H9 (cell line): Measurements from ENCODE around the gene PRIM2. TPM values are rescaled to one million over a fixed set of nuclear protein-coding genes. Genes with fewer than 3 reads are reported as not detected.
"Not testable (repeated sequence)": the region's sequence is repeated elsewhere in the genome, so short reads cannot be mapped to it uniquely, and the experiment has no call there.

ENCODE experiments used
- DNase-seq: peaks from one replicate; pipeline ENCODE4 v3.0.0-alpha.2; 2017
- H2AFZ ChIP-seq: one replicate; pipeline ENCODE4 v1.6.1; 2013; ENCODE audit warnings: mild to moderate bottlenecking, low read length, control low read depth, moderate library complexity
- H2AK5ac ChIP-seq: 2 replicates; pipeline ENCODE4 v1.6.1; 2013; ENCODE audit warnings: low read length, control low read depth, mixed read lengths; ENCODE audit not compliant: insufficient read length
- H2BK120ac ChIP-seq: one replicate; pipeline ENCODE4 v1.6.1; 2013; ENCODE audit warnings: low read depth, mild to moderate bottlenecking, low read length, control low read depth, inconsistent platforms; ENCODE audit not compliant: poor library complexity, severe bottlenecking
- H2BK12ac ChIP-seq: 2 replicates; pipeline ENCODE4 v1.6.1; 2013; ENCODE audit warnings: low read length, control low read depth, mixed read lengths, low read depth; ENCODE audit not compliant: insufficient read length
- H2BK15ac ChIP-seq: 2 replicates; pipeline ENCODE4 v1.6.1; 2013; ENCODE audit warnings: low read depth, low read length, control low read depth
- H2BK20ac ChIP-seq: one replicate; pipeline ENCODE4 v1.6.1; 2013; ENCODE audit warnings: low read depth, mild to moderate bottlenecking, low read length, control low read depth, inconsistent platforms; ENCODE audit not compliant: poor library complexity, severe bottlenecking
- H2BK5ac ChIP-seq: 2 replicates; pipeline ENCODE4 v1.6.1; 2013; ENCODE audit warnings: low read length, control low read depth, mixed read lengths; ENCODE audit not compliant: insufficient read length
- H3K14ac ChIP-seq: 2 replicates; pipeline ENCODE4 v1.6.1; 2013; ENCODE audit warnings: low read length, control low read depth; ENCODE audit not compliant: insufficient read depth
- H3K18ac ChIP-seq: 2 replicates; pipeline ENCODE4 v1.6.1; 2013; ENCODE audit warnings: low read depth, mild to moderate bottlenecking, mixed read lengths, low read length, control low read depth; ENCODE audit not compliant: insufficient read length
- H3K23ac ChIP-seq: 2 replicates; pipeline ENCODE4 v1.6.1; 2013; ENCODE audit warnings: low read length, control low read depth, mixed read lengths, low read depth; ENCODE audit not compliant: insufficient read length
- H3K23me2 ChIP-seq: 2 replicates; pipeline ENCODE4 v1.6.1; 2013; ENCODE audit warnings: low read depth, mild to moderate bottlenecking, mixed read lengths, low read length, control low read depth; ENCODE audit not compliant: insufficient read length, poor library complexity, severe bottlenecking
- H3K27ac ChIP-seq: 2 replicates; pipeline ENCODE4 v1.5.1; 2013; ENCODE audit warnings: low read length, control low read depth, mixed read lengths, low read depth; ENCODE audit not compliant: insufficient read length
- H3K27me3 ChIP-seq: 2 replicates; pipeline ENCODE4 v1.6.1; 2013; ENCODE audit warnings: low read length, control low read depth, inconsistent platforms; ENCODE audit not compliant: insufficient read depth
- H3K4ac ChIP-seq: 2 replicates; pipeline ENCODE4 v1.6.1; 2013; ENCODE audit warnings: low read depth, mild to moderate bottlenecking, control low read depth, inconsistent platforms, low read length, moderate library complexity
- H3K4me1 ChIP-seq: 2 replicates; pipeline ENCODE4 v1.6.1; 2013; ENCODE audit warnings: low read length, control low read depth, inconsistent platforms; ENCODE audit not compliant: insufficient read depth
- H3K4me2 ChIP-seq: 2 replicates; pipeline ENCODE4 v1.6.1; 2013; ENCODE audit warnings: low read length, control low read depth, mixed read lengths; ENCODE audit not compliant: insufficient read length, insufficient read depth
- H3K56ac ChIP-seq: 2 replicates; pipeline ENCODE4 v1.6.1; 2013; ENCODE audit warnings: low read depth, mild to moderate bottlenecking, mixed read lengths, low read length, control low read depth; ENCODE audit not compliant: insufficient read length
- H3K79me1 ChIP-seq: 2 replicates; pipeline ENCODE4 v1.6.1; 2013; ENCODE audit warnings: low read depth, mild to moderate bottlenecking, moderate library complexity, low read length, control low read depth, inconsistent platforms; ENCODE audit not compliant: insufficient read depth, poor library complexity, severe bottlenecking
- H3K79me2 ChIP-seq: 2 replicates; pipeline ENCODE4 v1.6.1; 2013; ENCODE audit warnings: low read length, control low read depth, inconsistent platforms; ENCODE audit not compliant: insufficient read depth
- H3K9ac ChIP-seq: 2 replicates; pipeline ENCODE4 v1.6.1; 2013; ENCODE audit warnings: low read length, control low read depth, mixed read lengths; ENCODE audit not compliant: insufficient read length; ENCODE audit errors: extremely low read depth
- H3K9me3 ChIP-seq: one replicate; pipeline ENCODE4 v1.6.1; 2013; ENCODE audit warnings: low read depth, low read length, inconsistent platforms; ENCODE audit not compliant: control insufficient read depth
- H3T11ph ChIP-seq: one replicate; pipeline ENCODE4 v1.6.1; 2013; ENCODE audit warnings: mild to moderate bottlenecking, low read length, control low read depth, inconsistent platforms
- H4K20me1 ChIP-seq: one replicate; pipeline ENCODE4 v1.6.1; 2013; ENCODE audit not compliant: control insufficient read depth, insufficient read length, insufficient read depth
- H4K5ac ChIP-seq: 2 replicates; pipeline ENCODE4 v1.6.1; 2013; ENCODE audit warnings: low read depth, mild to moderate bottlenecking, mixed read lengths, low read length, control low read depth; ENCODE audit not compliant: insufficient read length
- H4K8ac ChIP-seq: replicated peaks from 2 replicates; pipeline ENCODE4 v1.6.1; 2013; ENCODE audit warnings: low read length, control low read depth, mixed read lengths, low read depth; ENCODE audit not compliant: insufficient read length
- H4K91ac ChIP-seq: 2 replicates; pipeline ENCODE4 v1.6.1; 2013; ENCODE audit warnings: low read depth, mild to moderate bottlenecking, moderate library complexity, mixed read lengths, low read length, control low read depth; ENCODE audit not compliant: insufficient read length
- H3K27ac Mint-ChIP-seq, 3 experiments: 2 replicates in 2 of 3; 3 replicates in 1 of 3; pipeline ENCODE4 v1.8.0; 2020 to 2021; ENCODE audit warnings: mixed read lengths in 3 of 3, mild to moderate bottlenecking in 1 of 3, moderate library complexity in 1 of 3
- H3K27me3 Mint-ChIP-seq: 2 replicates; pipeline ENCODE4 v1.8.0; 2021; ENCODE audit warnings: low read depth, mild to moderate bottlenecking, moderate library complexity, mixed read lengths
- H3K36me3 Mint-ChIP-seq, 3 experiments: 2 replicates in 2 of 3; 3 replicates in 1 of 3; pipeline ENCODE4 v1.8.0; 2020 to 2021; ENCODE audit warnings: low read depth in 3 of 3, mixed read lengths in 3 of 3; ENCODE audit not compliant: insufficient read depth in 1 of 3
- H3K4me1 Mint-ChIP-seq, 2 experiments: 2 replicates each; pipeline ENCODE4 v1.8.0; 2020; ENCODE audit warnings: mixed read lengths in 2 of 2
- H3K4me3 Mint-ChIP-seq, 2 experiments: 2 replicates in 1 of 2; 3 replicates in 1 of 2; pipeline ENCODE4 v1.8.0; 2020 to 2021; ENCODE audit warnings: mild to moderate bottlenecking in 2 of 2, mixed read lengths in 2 of 2, moderate library complexity in 1 of 2
- H3K9me3 Mint-ChIP-seq, 2 experiments: 2 replicates in 1 of 2; 3 replicates in 1 of 2; pipeline ENCODE4 v1.8.0; 2020; ENCODE audit warnings: mild to moderate bottlenecking in 2 of 2, mixed read lengths in 2 of 2, moderate library complexity in 1 of 2
- WGBS: extraction: QIAGEN DNeasy Blood & Tissue Kit; methylation state at CpG from one replicate; pipeline ENCODE4 v1.1.7; 2013; ENCODE audit warnings: missing lambda C conversion rate, low lambda C conversion rate, mixed read lengths; ENCODE audit not compliant: insufficient read length; ENCODE audit errors: extremely low coverage; 5-methylcytosine and 5-hydroxymethylcytosine counted together
- total RNA-seq: library from RNA; stranded (reverse); gene quantifications from 2 replicates; pipeline ENCODE4 v1.2.1, GENCODE V29; 2021

PRIM2 gene
- total RNA-seq, 1 experiment from 2014 or later, result 43.0 TPM

- H3K4me2 ChIP-seq, H2BK5ac ChIP-seq, H2BK12ac ChIP-seq, H3K4me1 ChIP-seq, H3K36me3 Mint-ChIP-seq, H3K9me3 Mint-ChIP-seq, H3K4ac ChIP-seq, H4K91ac ChIP-seq, H3K18ac ChIP-seq, H3K79me2 ChIP-seq, H3K27ac ChIP-seq, H3K27me3 ChIP-seq, H2BK20ac ChIP-seq, H2BK120ac ChIP-seq, H3K4me1 Mint-ChIP-seq, H4K5ac ChIP-seq, H3K14ac ChIP-seq, H3K9me3 ChIP-seq, H2BK15ac ChIP-seq, H3K9ac ChIP-seq, H4K20me1 ChIP-seq, H3K23ac ChIP-seq, H3K23me2 ChIP-seq, H4K8ac ChIP-seq, H3T11ph ChIP-seq, H3K27ac Mint-ChIP-seq, DNase-seq, H3K27me3 Mint-ChIP-seq, H3K4me3 Mint-ChIP-seq, H2AK5ac ChIP-seq, H3K79me1 ChIP-seq, H2AFZ ChIP-seq, H3K56ac ChIP-seq: not testable (repeated sequence)
- WGBS, result no CpG with 5 or more reads among the region's 2 CpGs
These were observed 341.1 kb downstream of the PRIM2 start for GRCh38 chr6:57658526-57658925.

- not testable (repeated sequence) for H3K27ac ChIP-seq, H3K4me3 Mint-ChIP-seq, H3K56ac ChIP-seq, H2BK5ac ChIP-seq, H2BK20ac ChIP-seq, H3K9ac ChIP-seq, H4K5ac ChIP-seq, H2AK5ac ChIP-seq, H2BK12ac ChIP-seq, H3K9me3 ChIP-seq, H3K18ac ChIP-seq, H4K8ac ChIP-seq, H3K4me1 Mint-ChIP-seq, H3K36me3 Mint-ChIP-seq, H4K20me1 ChIP-seq, H2BK15ac ChIP-seq, H3K79me1 ChIP-seq, H3K27me3 Mint-ChIP-seq, H2BK120ac ChIP-seq, H3K23ac ChIP-seq, H3K4ac ChIP-seq, H3K27ac Mint-ChIP-seq, H3K4me1 ChIP-seq, H3T11ph ChIP-seq, H3K27me3 ChIP-seq, H3K79me2 ChIP-seq, H3K23me2 ChIP-seq, DNase-seq, H4K91ac ChIP-seq, H3K14ac ChIP-seq, H3K4me2 ChIP-seq, H2AFZ ChIP-seq
- WGBS, result no CpG with 5 or more reads among the region's 2 CpGs
- H3K9me3 Mint-ChIP-seq, result peaks cover 4 to 14% of the 10 kb centered on the region in 2 experiments; a peak in 2 of 5 replicates
These were observed 342.4 kb downstream of the PRIM2 start for GRCh38 chr6:57659794-57660193.
